Hepatocyte (in vitro differentiated cells): ENCODE results near the gene INPP5D. TPM values are rescaled to one million over a fixed set of nuclear protein-coding genes. Genes with fewer than 3 reads are reported as not detected.

Experiments
- DNase-seq: peaks from one replicate; pipeline ENCODE4 v3.0.0-alpha.2; 2016; ENCODE audit warnings: low spot score
- H2AFZ ChIP-seq: fragments of 200-600 bp; sonication (generic); 2 replicates; pipeline ENCODE4 v1.6.0; 2016; ENCODE audit warnings: antibody characterized with exemption, mild to moderate bottlenecking
- H3K27ac ChIP-seq: fragments of 200-600 bp; sonication (generic); 2 replicates; pipeline ENCODE4 v1.5.1; 2016; ENCODE audit warnings: mild to moderate bottlenecking
- H3K27me3 ChIP-seq: fragments of 200-600 bp; sonication (generic); 2 replicates; pipeline ENCODE4 v1.6.1; 2016
- H3K36me3 ChIP-seq: fragments of 200-600 bp; sonication (generic); replicated peaks from 2 replicates; pipeline ENCODE4 v1.5.1; 2016; ENCODE audit warnings: low read depth; ENCODE audit not compliant: insufficient read depth
- H3K4me1 ChIP-seq: fragments of 200-600 bp; sonication (generic); 2 replicates; pipeline ENCODE4 v1.5.1; 2016; ENCODE audit warnings: mild to moderate bottlenecking, moderate library complexity; ENCODE audit not compliant: insufficient read depth
- H3K4me2 ChIP-seq: fragments of 200-600 bp; sonication (generic); 2 replicates; pipeline ENCODE4 v1.6.0; 2016
- H3K4me3 ChIP-seq: fragments of 200-600 bp; sonication (generic); 2 replicates; pipeline ENCODE4 v1.5.1; 2016; ENCODE audit warnings: mild to moderate bottlenecking
- H3K79me2 ChIP-seq: fragments of 200-600 bp; sonication (generic); 2 replicates; pipeline ENCODE4 v1.6.0; 2017; ENCODE audit warnings: mild to moderate bottlenecking
- H3K9me2 ChIP-seq: fragments of 200-600 bp; sonication (generic); replicated peaks from 2 replicates; pipeline ENCODE4 v1.6.0; 2017; ENCODE audit warnings: mild to moderate bottlenecking; ENCODE audit not compliant: insufficient read depth
- H3K9me3 ChIP-seq: fragments of 200-600 bp; sonication (generic); 2 replicates; pipeline ENCODE4 v1.5.1; 2016; ENCODE audit warnings: low read depth, mild to moderate bottlenecking
- H4K20me1 ChIP-seq: fragments of 200-600 bp; sonication (generic); 2 replicates; pipeline ENCODE4 v1.6.0; 2016; ENCODE audit warnings: mild to moderate bottlenecking; ENCODE audit not compliant: insufficient read depth, poor library complexity, severe bottlenecking
- EZH2 ChIP-seq: fragments of 200-600 bp; sonication (generic); IDR thresholded peaks from 2 replicates; pipeline ENCODE4 v1.6.1; 2016; ENCODE audit warnings: antibody characterized with exemption, mild to moderate bottlenecking, borderline replicate concordance
- EZH2phosphoT487 ChIP-seq: fragments of 200-600 bp; sonication (generic); IDR thresholded peaks from one replicate; pipeline ENCODE4 v1.6.1; 2018; ENCODE audit warnings: antibody characterized with exemption, mild to moderate bottlenecking, low read depth, moderate library complexity; ENCODE audit not compliant: unreplicated experiment, severe bottlenecking
- WGBS: methylation state at CpG from one replicate; pipeline ENCODE4 v1.1.6; 2016; ENCODE audit warnings: low lambda C conversion rate; ENCODE audit errors: missing lambda C conversion rate; 5-methylcytosine and 5-hydroxymethylcytosine counted together
- polyA plus RNA-seq: library from polyadenylated mRNA; unstranded; fragments of >200 nt; fragmentation: Nextera tagmentation; extraction: Ambion mirVana; gene quantifications from 2 replicates; pipeline ENCODE4 v1.2.1, GENCODE V29; 2016
- total RNA-seq: library from RNA; depleted of rRNA; stranded (reverse); fragments of >200 nt; gene quantifications from 2 replicates; pipeline ENCODE4 v1.2.3, GENCODE V29; 2014
- TF ChIP-seq, protein P1 (sequence below): fragments of 200-600 bp; sonication (generic); IDR thresholded peaks from 2 replicates; pipeline ENCODE4 v1.5.1; 2016; ENCODE audit warnings: antibody characterized with exemption, mild to moderate bottlenecking; ENCODE audit not compliant: poor library complexity

The INPP5D gene
- total and polyA plus RNA-seq, 2 experiments from 2014 or later = 3.3 to 5.2 TPM

DNA sequence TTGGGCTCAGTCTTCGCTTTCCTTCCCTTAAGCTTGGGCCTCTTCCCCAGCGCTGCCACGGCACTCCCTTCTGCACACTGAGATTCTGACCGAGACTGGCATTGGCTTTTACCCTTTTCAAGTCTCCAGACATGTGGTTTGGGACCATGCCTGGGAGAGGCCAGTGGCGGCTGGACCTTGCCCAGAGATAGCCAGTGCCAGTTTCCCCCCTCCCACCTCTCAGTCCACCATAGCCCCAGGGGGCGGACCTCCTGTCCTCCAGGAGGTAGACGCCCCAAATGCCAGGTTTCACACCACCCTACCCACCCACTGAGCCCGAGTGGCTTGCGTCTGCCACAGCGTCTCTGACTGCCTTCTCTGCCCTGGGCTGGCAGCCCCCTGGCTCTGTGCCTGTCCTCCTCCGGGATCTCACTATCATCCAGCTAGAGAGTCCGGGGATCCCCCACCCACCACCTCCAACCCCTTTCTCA, 47.7 kb downstream of the INPP5D start:
- 82% methylated on average over 12 of the region's 12 CpGs for WGBS
- no peak overlapping the region for H3K27ac ChIP-seq
- H3K9me2 ChIP-seq = no peaks in the 10 kb centered on the region
- no peaks in the 10 kb centered on the region for H3K9me3 ChIP-seq
- no peak overlapping the region for H3K4me3 ChIP-seq
- H4K20me1 ChIP-seq = no peaks in the 10 kb centered on the region
- no peak overlapping the region for H3K4me2 ChIP-seq
- no peaks in the 10 kb centered on the region for H3K79me2 ChIP-seq
- H3K4me1 ChIP-seq = no peaks in the 10 kb centered on the region
- H3K27me3 ChIP-seq = no peaks in the 10 kb centered on the region
- TF ChIP-seq EZH2 (no peak), EZH2phosphoT487 (no peak)
- TF ChIP-seq, protein P1, sequence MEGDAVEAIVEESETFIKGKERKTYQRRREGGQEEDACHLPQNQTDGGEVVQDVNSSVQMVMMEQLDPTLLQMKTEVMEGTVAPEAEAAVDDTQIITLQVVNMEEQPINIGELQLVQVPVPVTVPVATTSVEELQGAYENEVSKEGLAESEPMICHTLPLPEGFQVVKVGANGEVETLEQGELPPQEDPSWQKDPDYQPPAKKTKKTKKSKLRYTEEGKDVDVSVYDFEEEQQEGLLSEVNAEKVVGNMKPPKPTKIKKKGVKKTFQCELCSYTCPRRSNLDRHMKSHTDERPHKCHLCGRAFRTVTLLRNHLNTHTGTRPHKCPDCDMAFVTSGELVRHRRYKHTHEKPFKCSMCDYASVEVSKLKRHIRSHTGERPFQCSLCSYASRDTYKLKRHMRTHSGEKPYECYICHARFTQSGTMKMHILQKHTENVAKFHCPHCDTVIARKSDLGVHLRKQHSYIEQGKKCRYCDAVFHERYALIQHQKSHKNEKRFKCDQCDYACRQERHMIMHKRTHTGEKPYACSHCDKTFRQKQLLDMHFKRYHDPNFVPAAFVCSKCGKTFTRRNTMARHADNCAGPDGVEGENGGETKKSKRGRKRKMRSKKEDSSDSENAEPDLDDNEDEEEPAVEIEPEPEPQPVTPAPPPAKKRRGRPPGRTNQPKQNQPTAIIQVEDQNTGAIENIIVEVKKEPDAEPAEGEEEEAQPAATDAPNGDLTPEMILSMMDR = no peak
- H3K36me3 ChIP-seq = no peaks in the 10 kb centered on the region
- H2AFZ ChIP-seq = no peak overlapping the region
- DNase-seq = no peak

DNA sequence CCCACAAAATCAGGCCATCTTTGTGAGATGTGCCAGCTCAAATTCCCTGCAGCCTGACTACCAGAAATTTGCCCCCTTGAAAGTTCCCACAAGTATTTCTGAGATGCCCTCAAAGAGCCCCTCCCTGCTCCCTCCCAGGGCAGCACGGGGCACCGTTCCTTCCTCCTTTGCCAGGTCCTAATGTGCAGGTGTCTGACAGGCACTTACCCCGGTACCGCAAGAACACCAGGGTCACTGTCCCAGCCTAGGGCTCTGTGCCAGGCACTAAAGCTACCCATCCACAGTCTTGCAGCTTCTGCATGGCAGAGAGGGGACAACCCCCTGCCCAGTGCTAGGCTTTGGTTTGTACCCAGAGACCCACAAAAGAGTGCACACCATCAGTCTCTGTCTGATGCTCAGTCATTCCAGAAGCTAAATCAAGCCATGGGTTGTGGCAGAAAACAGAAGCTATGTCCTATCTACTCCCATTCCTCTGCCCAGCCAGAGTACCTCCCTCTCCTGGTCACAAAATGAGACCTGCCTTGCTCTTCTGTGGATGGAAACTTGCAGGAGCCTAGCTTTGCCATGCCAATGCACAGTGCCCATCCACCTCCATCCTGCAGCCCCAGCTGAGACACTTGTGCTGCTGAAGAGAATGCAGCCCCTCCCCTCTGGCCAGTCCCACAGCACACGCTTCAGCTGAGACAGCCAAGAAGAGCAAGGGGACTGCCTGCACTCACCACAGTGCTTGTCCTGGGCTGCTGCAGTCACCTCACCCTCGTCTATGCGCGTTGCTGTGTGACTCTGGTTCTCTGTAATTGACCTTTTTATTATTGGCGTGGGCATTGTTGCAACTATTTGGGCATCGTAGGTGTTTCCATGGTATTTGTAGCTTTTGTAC, 48.7 kb downstream of the INPP5D start:
- Histone ChIP-seq H3K27ac (no peak overlapping the region), H2AFZ (no peak overlapping the region)
- WGBS = 79% methylated on average over 10 of the region's 10 CpGs

DNA sequence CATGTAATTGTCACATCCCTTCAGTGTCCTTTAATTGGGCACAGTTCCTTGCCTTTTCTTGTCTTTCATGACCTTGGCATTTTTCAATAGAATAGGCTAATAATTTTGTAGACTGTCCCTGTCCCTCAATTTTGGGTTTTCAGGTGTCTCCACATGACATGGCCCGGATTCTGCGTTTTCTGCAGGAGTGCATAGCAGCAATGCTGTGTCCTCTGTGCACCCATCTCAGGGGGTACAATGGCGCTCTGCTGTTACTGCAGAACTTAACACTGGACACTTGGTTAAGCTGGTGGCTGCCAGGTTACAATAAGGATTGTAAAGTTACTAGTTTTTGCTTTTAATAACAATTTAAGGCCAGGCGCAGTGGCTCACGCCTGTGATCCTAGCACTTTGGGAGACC, 51.3 kb downstream of the INPP5D start:
- no peaks in the 10 kb centered on the region for H3K79me2 ChIP-seq
- H3K36me3 ChIP-seq = no peaks in the 10 kb centered on the region
- no peaks in the 10 kb centered on the region for H3K4me1 ChIP-seq
- H2AFZ ChIP-seq = no peak overlapping the region
- no peaks in the 10 kb centered on the region for H3K27me3 ChIP-seq
- H3K27ac ChIP-seq = no peak overlapping the region
- no peaks in the 10 kb centered on the region for H4K20me1 ChIP-seq
- TF ChIP-seq, protein P1 = no peak
- no peak for TF ChIP-seq EZH2
- no peak for TF ChIP-seq EZH2phosphoT487
- DNase-seq = no peak
- no peak overlapping the region for H3K4me2 ChIP-seq
- 97% methylated on average over 5 of the region's 5 CpGs for WGBS
- H3K9me3 ChIP-seq = no peaks in the 10 kb centered on the region
- H3K9me2 ChIP-seq = no peaks in the 10 kb centered on the region
- H3K4me3 ChIP-seq = no peak overlapping the region

More for the DNA sequence above, 48.7 kb downstream of the INPP5D start:
- Histone ChIP-seq H3K36me3 (no peaks in the 10 kb centered on the region), H3K9me2 (no peaks in the 10 kb centered on the region), H3K4me2 (no peak overlapping the region), H3K79me2 (no peaks in the 10 kb centered on the region), H3K4me3 (no peak overlapping the region), H3K4me1 (no peaks in the 10 kb centered on the region), H3K9me3 (no peaks in the 10 kb centered on the region), H3K27me3 (no peaks in the 10 kb centered on the region), H4K20me1 (no peaks in the 10 kb centered on the region)
- TF ChIP-seq, protein P1 = no peak
- TF ChIP-seq EZH2 = no peak
- TF ChIP-seq EZH2phosphoT487 = no peak
- DNase-seq = no peak
